A673 (cell line): ENCODE data around the gene ZNF496.

ENCODE experiments used
- EZH2 ChIP-seq: fragments of 200-600 bp; sonication (generic); IDR thresholded peaks from 2 replicates; pipeline ENCODE4 v1.6.1; 2017; ENCODE audit warnings: borderline replicate concordance, low read depth, mild to moderate bottlenecking, mixed read lengths, antibody characterized with exemption, low read length; ENCODE audit not compliant: poor library complexity, severe bottlenecking
- TF ChIP-seq, protein P1 (sequence below): fragments of 300-800, 200-600 bp; sonication (generic); conservative IDR thresholded peaks from 2 replicates; pipeline ENCODE4 v1.5.1; 2017; ENCODE audit warnings: low read depth, mild to moderate bottlenecking, antibody characterized with exemption, low read length, moderate library complexity, mixed read lengths

DNA sequence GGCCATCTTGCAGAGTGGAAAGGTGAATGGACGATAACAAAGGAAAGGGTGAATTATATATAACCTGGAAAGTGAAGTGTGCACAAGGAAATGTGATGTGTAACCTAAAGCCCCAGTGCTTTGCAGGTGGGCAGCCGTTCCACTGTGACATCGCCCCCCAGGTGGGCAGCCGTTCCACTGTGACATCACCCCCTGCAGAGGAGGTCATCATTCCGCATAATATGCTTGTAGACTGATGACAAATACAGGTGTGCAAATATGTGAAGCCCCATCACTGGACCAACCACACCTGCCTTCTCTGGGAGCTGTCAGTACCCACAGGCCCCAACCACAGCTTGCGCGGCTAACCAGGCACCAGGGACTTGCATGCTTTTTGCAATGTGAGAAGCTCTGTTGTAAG, 4.7 kb upstream of the ZNF496 start:
- TF ChIP-seq, protein P1, sequence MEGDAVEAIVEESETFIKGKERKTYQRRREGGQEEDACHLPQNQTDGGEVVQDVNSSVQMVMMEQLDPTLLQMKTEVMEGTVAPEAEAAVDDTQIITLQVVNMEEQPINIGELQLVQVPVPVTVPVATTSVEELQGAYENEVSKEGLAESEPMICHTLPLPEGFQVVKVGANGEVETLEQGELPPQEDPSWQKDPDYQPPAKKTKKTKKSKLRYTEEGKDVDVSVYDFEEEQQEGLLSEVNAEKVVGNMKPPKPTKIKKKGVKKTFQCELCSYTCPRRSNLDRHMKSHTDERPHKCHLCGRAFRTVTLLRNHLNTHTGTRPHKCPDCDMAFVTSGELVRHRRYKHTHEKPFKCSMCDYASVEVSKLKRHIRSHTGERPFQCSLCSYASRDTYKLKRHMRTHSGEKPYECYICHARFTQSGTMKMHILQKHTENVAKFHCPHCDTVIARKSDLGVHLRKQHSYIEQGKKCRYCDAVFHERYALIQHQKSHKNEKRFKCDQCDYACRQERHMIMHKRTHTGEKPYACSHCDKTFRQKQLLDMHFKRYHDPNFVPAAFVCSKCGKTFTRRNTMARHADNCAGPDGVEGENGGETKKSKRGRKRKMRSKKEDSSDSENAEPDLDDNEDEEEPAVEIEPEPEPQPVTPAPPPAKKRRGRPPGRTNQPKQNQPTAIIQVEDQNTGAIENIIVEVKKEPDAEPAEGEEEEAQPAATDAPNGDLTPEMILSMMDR: no peak
- no peak for TF ChIP-seq EZH2
